Transverse colon (tissue), 4 donors: ENCODE results near the gene RAB6B. TPM values are rescaled to one million over a fixed set of nuclear protein-coding genes. Genes with fewer than 3 reads are reported as not detected.

Experiments
- DNase-seq: peaks from one replicate; pipeline ENCODE4 v3.0.0-alpha.2; 2019
- H3K27ac ChIP-seq, 4 donors: fragments of 200-600 bp; sonication (generic); 2 replicates each; pipeline ENCODE4 v1.5.1; 2016 to 2018; ENCODE audit warnings: inconsistent platforms in 4 of 4
- H3K27me3 ChIP-seq: fragments of 200-600 bp; sonication (generic); 2 replicates; pipeline ENCODE4 v1.5.1; 2017; ENCODE audit warnings: inconsistent platforms
- H3K36me3 ChIP-seq, 4 donors: fragments of 200-600 bp; sonication (generic); 2 replicates each; pipeline ENCODE4 v1.5.1; 2017 to 2019; ENCODE audit warnings: inconsistent platforms in 4 of 4
- H3K4me1 ChIP-seq, 4 donors: fragments of 200-600 bp; sonication (generic); 2 replicates each; pipeline ENCODE4 v1.5.1; 2017 to 2020; ENCODE audit warnings: inconsistent platforms in 4 of 4
- H3K4me3 ChIP-seq, 4 donors: fragments of 200-600 bp; sonication (generic); 1 replicate in 1 of 4; 2 replicates in 3 of 4; pipeline versions ENCODE4 v1.5.1 to v1.6.1; 2017 to 2019; ENCODE audit warnings: inconsistent platforms in 4 of 4
- H3K9me3 ChIP-seq, 2 donors: fragments of 200-600 bp; sonication (generic); 2 replicates each; pipeline ENCODE4 v1.5.1; 2017 to 2019; ENCODE audit warnings: inconsistent platforms in 2 of 2
- CTCF ChIP-seq, 5 experiments: fragments of 200-600 bp in 3 of 5; fragments of 450-650 bp in 2 of 5; sonication (generic) in 3 of 5; IDR thresholded peaks; 1 replicate in 2 of 5; 2 replicates in 3 of 5; pipeline ENCODE4 v1.5.1; 2016 to 2017; ENCODE audit warnings: antibody characterized with exemption in 5 of 5, inconsistent platforms in 3 of 5, mild to moderate bottlenecking in 2 of 5, moderate library complexity in 1 of 5
- EP300 ChIP-seq: sonication (generic); formaldehyde crosslinking; IDR thresholded peaks from one replicate; pipeline ENCODE4 v1.6.1; 2017; ENCODE audit warnings: antibody characterized with exemption, low read depth
- POLR2A ChIP-seq: fragments of 450-650 bp; IDR thresholded peaks from one replicate; pipeline ENCODE4 v1.6.1; 2016; ENCODE audit warnings: antibody characterized with exemption, mild to moderate bottlenecking, moderate library complexity
- POLR2AphosphoS5 ChIP-seq, 3 donors: sonication (generic); formaldehyde crosslinking; IDR thresholded peaks; one replicate each; pipeline ENCODE4 v1.6.1; 2016; ENCODE audit warnings: antibody characterized with exemption in 3 of 3
- WGBS, 2 donors: methylation state at CpG; one replicate each; pipeline ENCODE4 v1.1.5; 2018; ENCODE audit warnings: low coverage in 1 of 2; 5-methylcytosine and 5-hydroxymethylcytosine counted together
- in situ Hi-C, 4 donors: fragments of 200-750 bp; cut with MboI; loops; one replicate each; pipeline versions ENCODE4 v1.15.0 to v1.15.1; 2017; ENCODE audit warnings: low sequenced_read_pairs in 3 of 4, low pct_ligation_motif_present in 1 of 4, low pct_unique_long_range_greater_than_20kb in 1 of 4
- intact Hi-C: fragments of 100-400 bp; cut with DNase I; formaldehyde crosslinking; loops from one replicate; pipeline ENCODE4 v1.15.1; 2023; ENCODE audit warnings: low total_unique reads
- total RNA-seq, 4 donors: library from RNA; depleted of rRNA; stranded (reverse); fragments of >200 nt; gene quantifications; one replicate each; pipeline ENCODE4 v1.1.0, GENCODE V29; 2016

RAB6B gene
- total RNA-seq, 4 donors from 2014 or later: 1.2 to 4.8 (median 2.2) TPM

GRCh38 chr3:133878518-133878917, 17.2 kb downstream of the RAB6B start:
- in situ Hi-C loops: no loop called here
- intact Hi-C loops: no loop called here

GRCh38 chr3:133877221-133877620, 18.5 kb downstream of the RAB6B start:
- DNase-seq: no peak
- H3K4me3 ChIP-seq: no peak overlapping the region
- in situ Hi-C loops: no loop called here
- H3K27me3 ChIP-seq: no peaks in the 10 kb centered on the region
- TF ChIP-seq POLR2A (no peak), EP300 (no peak), CTCF (IDR thresholded peaks at IDR 0.05) (no peak), POLR2AphosphoS5 (IDR thresholded peaks at IDR 0.05) (no peak)
- intact Hi-C loops: no loop called here
- 60 to 81% methylated on average over 1 to 2 of the region's 2 CpGs for WGBS, 2 donors
- H3K9me3 ChIP-seq: peaks cover 0 to 3% of the 10 kb centered on the region in 2 donors
- H3K36me3 ChIP-seq: no peaks in the 10 kb centered on the region
- H3K27ac ChIP-seq: no peak overlapping the region
- no peaks in the 10 kb centered on the region for H3K4me1 ChIP-seq

More at GRCh38 chr3:133878518-133878917, 17.2 kb downstream of the RAB6B start:
- Histone ChIP-seq H3K4me1 (peaks cover 0 to 5% (median 0%) of the 10 kb centered on the region in 4 donors), H3K27ac (no peak overlapping the region), H3K36me3 (no peaks in the 10 kb centered on the region), H3K9me3 (peaks cover 0 to 3% of the 10 kb centered on the region in 2 donors), H3K27me3 (no peaks in the 10 kb centered on the region), H3K4me3 (no peak overlapping the region)
- DNase-seq: no peak
- WGBS, 2 donors: 93 to 99% methylated on average over 3 of the region's 3 CpGs
- TF ChIP-seq POLR2A (no peak), EP300 (no peak), POLR2AphosphoS5 (IDR thresholded peaks at IDR 0.05) (no peak), CTCF (IDR thresholded peaks at IDR 0.05) (no peak)

DNA sequence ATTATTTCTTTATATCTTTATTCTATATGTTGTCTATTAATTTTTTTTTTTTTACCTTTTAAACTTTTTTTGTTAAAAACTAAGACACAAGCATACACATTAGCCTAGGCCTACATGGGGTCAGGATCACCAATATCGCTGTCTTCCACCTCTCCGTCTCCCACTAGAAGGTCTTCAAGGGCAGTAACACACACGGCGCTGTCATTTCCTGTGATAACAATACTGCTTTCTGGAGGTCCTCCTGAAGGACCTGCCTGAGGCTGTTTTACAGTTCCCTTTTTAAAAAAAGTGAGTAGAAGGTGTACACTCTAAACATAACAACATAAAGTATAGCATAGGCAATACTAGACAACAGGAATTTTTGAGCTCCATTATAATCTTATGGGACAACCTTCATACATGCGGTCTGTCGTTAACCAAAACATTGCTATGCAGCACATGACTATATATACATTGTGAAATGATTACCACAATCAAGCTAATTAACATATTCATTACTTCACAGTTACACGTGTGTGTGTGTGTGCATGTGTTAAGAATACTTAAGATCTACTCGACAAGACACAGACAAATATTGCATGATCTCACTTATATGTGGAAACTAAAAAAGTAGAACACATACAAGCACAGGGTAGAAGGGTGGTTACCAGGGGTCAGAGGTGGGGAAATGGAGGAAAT, 20.8 kb downstream of the RAB6B start:
- WGBS, 2 donors: 77 to 79% methylated on average over 5 to 8 of the region's 8 CpGs
- H3K4me1 ChIP-seq: no peaks in the 10 kb centered on the region
- H3K27me3 ChIP-seq: no peaks in the 10 kb centered on the region
- in situ Hi-C loops: no loop called here
- DNase-seq: no peak
- TF ChIP-seq POLR2A: no peak
- peaks cover 0 to 3% of the 10 kb centered on the region in 2 donors for H3K9me3 ChIP-seq
- no peak overlapping the region for H3K4me3 ChIP-seq
- intact Hi-C loops: no loop called here
- H3K36me3 ChIP-seq: no peaks in the 10 kb centered on the region
- no peak overlapping the region for H3K27ac ChIP-seq

- Histone ChIP-seq H3K4me3 (no peak overlapping the region), H3K27me3 (no peaks in the 10 kb centered on the region), H3K27ac (no peak overlapping the region), H3K9me3 (peaks cover 0 to 3% of the 10 kb centered on the region in 2 donors), H3K36me3 (no peaks in the 10 kb centered on the region), H3K4me1 (no peaks in the 10 kb centered on the region)
- intact Hi-C loops: no loop called here
- DNase-seq: no peak
- WGBS, 2 donors: 43 to 46% methylated on average over 1 of the region's 1 CpG
- in situ Hi-C loops: no loop called here
- TF ChIP-seq EP300: no peak
- TF ChIP-seq POLR2AphosphoS5 (IDR thresholded peaks at IDR 0.05): no peak
- no peak for TF ChIP-seq CTCF (IDR thresholded peaks at IDR 0.05)
- no peak for TF ChIP-seq POLR2A
Measured at GRCh38 chr3:133874344-133874743, 21.3 kb downstream of the RAB6B start.

DNA sequence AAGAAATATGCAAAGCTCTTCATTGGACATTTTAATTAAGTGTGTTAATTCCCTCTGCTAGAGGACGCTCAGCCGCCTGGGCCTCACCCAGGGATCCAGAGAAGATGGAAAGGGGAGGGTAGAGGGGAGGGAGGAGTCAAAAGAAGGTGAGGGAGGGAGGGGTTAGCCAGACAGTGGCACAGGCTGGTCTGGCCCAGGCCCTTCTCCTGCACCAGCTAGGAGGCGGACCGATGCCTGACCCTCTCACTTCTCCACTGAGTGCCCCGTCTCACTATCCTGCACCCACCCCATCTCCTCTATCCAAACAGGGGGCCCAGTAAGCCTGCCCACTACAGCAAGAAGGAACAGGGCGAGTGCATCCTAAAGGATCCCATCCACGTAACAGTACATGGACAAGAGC, 22.9 kb downstream of the RAB6B start:
- no peak overlapping the region for H3K27ac ChIP-seq
- H3K9me3 ChIP-seq: no peaks in the 10 kb centered on the region
- H3K27me3 ChIP-seq: no peaks in the 10 kb centered on the region
- H3K36me3 ChIP-seq: no peaks in the 10 kb centered on the region
- no peak for TF ChIP-seq POLR2AphosphoS5 (IDR thresholded peaks at IDR 0.05)
- TF ChIP-seq CTCF (IDR thresholded peaks at IDR 0.05): no peak
- TF ChIP-seq EP300: no peak
- no peak for TF ChIP-seq POLR2A
- H3K4me3 ChIP-seq: no peak overlapping the region
- no peaks in the 10 kb centered on the region for H3K4me1 ChIP-seq
- intact Hi-C loops (no loop called here), in situ Hi-C loops (no loop called here)
- no peak for DNase-seq
- 86 to 89% methylated on average over 5 to 7 of the region's 7 CpGs for WGBS, 2 donors
